Colon (tissue), 2 donors: Measurements from ENCODE around the gene LAMA2.

Source experiments
- FAIRE-seq: peaks from 2 replicates; lab custom pipeline; 2012; peaks lifted over from hg19 to GRCh38; lab: Jason Lieb, UNC
- donor health status: control.
- donor health status: control.

LAMA2 gene

GRCh38 chr6:129492260-129492659 is 609.3 kb downstream of the LAMA2 start:
- FAIRE-seq = no peak

GRCh38 chr6:129493354-129493902 is 610.5 kb downstream of the LAMA2 start:
- FAIRE-seq = no peak

DNA sequence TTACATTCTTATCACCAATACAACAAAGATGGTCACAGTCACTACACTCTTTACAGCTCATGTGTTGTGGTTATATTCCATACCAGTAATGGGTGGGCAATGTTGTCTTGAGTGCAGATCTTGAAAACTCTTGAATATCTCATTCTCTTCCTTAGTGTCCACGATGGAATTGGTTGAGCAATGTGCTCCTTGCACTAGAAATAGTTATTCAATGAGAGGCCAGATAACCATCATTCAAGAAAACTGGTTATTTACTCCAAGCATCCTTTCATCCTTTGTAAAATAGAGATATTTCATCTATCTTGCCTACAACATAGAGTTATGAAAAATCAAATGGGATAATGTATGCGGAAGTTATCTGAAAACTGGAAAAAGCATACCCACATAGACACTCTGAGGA is 611.2 kb downstream of the LAMA2 start:
- FAIRE-seq = no peak

DNA sequence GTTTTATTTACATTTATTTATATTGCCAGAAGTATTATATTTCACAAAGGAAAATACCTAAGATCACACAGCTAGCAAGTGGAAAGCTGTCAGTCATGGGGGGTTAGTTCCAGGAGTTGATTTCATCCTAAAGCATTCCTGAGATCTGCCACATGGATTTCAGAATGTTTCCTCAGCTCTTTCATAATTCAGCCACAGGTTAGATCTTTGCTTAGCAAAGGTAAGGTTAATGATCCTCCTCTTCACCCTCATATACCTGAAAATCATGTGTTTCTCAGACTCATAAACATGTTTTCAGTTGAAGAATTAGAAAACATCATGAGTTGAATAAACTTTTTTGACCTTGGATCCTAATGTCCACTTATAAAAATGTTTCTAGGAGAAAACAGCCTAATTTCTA is 611.6 kb downstream of the LAMA2 start:
- FAIRE-seq = no peak

GRCh38 chr6:129495652-129496051 is 612.7 kb downstream of the LAMA2 start:
- no peak for FAIRE-seq

DNA sequence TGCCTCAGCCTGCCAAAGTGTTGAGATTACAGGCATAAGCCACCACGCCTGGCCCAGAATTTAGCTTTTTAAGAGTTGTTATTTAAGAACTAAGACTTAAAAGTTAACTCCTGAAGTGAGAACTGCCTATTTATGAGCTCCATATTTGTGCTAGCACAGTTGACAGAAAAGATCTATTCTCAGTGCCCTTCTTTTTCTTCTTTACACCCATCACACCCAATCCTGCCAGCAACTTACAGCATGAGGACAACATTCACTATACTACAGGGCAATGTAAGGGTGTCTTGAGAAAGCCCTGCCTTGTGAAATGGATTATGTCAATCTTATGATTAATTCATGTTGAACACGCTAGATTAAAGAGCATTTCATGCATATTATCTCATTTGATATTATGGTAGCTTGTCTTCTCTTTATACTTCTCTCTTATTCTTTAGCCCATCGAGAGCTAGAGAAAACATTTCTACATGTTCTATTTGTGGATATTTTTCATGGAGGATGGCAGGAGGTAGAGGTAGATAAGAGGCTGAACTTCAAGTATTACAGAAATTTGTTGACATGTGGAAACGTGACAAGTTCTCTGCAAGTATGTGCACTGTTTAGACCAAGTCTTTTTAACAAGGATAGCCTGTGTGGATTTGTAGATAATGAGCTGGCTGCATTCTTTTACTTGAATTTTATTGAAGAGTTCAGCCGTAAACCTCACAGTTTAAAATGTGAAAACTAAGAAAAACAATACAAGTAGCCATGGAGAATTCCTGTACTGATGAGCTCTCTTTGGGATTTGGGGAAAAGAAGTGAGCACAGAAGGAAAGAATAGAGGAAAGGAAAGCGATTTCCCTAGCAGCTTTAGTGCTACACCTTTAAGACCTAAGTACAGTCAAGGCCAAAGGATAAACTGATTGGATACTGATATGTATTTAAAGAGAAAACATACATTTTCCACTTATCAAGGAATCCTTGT is 614.8 kb downstream of the LAMA2 start:
- no peak for FAIRE-seq

GRCh38 chr6:129498541-129498940 is 615.6 kb downstream of the LAMA2 start:
- no peak for FAIRE-seq

GRCh38 chr6:129498950-129499842 is 616.3 kb downstream of the LAMA2 start:
- FAIRE-seq = no peak

GRCh38 chr6:129499843-129500219 is 616.9 kb downstream of the LAMA2 start:
- FAIRE-seq = no peak

DNA sequence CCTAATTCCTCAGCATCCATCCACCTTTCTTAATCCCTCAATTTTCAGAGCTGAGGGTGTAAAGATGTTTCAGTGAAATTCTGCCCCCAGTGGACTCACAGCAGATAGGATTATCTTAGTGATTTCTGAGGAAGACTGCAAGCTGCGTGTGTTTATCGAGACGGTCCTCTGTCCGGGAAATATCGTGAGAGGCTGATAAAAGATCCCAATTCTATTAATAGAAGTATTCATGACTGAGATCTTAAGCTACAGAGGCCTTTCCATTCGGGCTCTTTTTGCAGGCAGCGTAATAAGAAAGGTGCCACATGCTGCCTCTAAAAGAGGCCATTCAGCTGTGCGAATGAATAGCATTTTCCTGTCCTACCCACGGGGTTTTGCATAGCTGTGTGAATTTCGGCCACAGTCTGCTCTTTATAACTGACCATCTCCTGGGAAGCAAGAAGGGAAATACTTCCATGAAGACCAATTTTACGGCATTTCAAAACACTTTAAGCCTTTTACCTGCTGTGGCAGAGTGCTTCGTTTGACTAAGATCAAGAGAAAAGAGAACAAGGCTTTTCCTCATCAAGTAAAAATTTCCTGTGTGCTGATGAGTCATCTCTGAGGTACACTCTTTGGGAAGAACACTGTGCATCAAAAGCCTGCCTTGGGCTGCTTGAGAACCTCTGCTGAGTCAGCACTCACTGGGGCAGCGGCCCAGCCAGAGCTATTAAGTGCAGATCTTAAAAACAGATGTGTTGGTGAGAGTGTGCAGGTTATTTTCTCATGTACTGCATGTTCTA is 618.2 kb downstream of the LAMA2 start:
- FAIRE-seq = no peak

GRCh38 chr6:129501740-129502660 is 619.1 kb downstream of the LAMA2 start:
- no peak for FAIRE-seq

- FAIRE-seq = no peak
These were observed 621.5 kb downstream of the LAMA2 start for GRCh38 chr6:129504456-129504855.

GRCh38 chr6:129507059-129507807 is 624.3 kb downstream of the LAMA2 start:
- FAIRE-seq = no peak

- FAIRE-seq = no peak
These were observed 624.9 kb downstream of the LAMA2 start for GRCh38 chr6:129507846-129508245.

DNA sequence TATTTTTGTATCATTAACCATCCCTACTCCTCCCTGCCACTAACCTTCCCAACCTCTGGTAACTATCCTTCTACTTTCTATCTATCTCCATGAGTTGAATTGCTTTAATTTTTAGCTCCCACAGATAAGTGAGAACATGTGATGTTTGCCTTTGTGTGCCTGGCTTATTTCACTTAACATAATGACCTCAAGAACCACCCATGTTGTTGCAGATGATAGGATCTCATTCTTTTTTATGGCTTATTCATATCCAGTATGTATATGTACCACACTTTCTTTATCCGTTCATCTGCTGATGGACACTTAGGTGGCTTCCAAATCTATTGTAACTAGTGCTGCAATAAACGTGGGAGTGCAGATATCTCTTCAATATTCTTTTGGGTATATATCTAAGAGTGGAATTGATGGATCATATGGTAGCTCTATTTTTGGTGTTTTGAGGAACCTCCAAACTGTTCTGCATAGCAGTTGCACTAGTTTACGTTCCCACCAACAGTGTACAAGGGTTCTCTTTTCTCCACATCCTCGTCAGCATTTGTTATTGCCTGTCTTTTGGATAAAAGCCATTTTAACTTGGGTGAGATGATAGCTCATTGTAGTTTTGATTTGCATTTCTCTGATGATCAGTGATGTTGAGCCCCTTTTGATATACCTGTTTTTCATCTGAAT is 625.7 kb downstream of the LAMA2 start:
- FAIRE-seq = no peak

- no peak for FAIRE-seq
These were observed 628.0 kb downstream of the LAMA2 start for GRCh38 chr6:129510950-129511349.

DNA sequence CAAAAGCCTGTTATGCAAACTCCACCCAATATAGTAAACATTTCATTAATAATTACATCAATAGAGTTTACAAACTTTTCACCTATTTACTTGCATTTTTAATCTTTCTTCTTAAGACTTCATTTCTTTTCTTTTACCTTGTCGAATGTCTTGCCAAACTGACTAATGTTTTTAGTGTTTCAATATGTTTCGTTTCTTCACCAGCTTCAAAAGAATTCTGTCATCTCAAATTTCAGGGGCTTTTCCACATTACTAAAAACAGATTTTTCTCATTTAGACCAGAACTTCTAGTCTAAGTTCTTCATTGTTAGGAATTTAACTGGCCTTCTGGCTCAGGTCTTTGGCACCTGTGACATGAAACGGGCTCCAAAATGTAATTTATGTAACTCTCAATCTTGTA is 630.5 kb downstream of the LAMA2 start:
- FAIRE-seq = no peak

DNA sequence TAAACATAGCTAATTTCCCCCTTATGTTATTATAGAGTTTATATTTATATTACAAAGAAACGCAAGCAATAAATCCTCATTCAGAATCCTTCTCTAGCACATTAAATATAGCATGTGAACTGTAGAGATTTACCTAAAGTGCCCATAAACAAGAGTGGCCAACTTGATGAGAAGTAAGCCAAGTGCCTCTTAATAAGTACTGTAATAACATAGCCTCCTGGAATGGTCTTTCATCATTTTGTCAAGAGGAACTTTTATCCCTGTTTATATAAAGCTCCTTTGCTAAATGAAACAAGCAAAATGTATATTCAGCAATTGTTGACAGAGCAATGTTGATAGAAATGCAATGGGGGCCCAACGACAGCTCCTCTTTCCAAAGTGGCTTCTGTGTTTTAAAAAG is 632.1 kb downstream of the LAMA2 start:
- FAIRE-seq = no peak

DNA sequence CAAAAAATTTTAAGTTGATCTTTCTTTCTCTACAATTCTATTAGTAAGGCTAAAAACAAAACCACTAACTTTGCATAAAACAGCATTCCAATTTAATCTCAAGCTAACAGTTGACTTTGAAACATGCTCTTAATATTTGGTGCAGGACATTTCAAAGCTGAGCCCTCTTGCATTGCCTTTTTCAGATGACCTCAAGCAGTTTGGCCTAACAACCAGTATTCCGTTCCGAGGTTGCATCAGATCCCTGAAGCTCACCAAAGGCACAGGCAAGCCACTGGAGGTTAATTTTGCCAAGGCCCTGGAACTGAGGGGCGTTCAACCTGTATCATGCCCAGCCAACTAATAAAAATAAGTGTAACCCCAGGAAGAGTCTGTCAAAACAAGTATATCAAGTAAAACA is 633.1 kb downstream of the LAMA2 start:
- FAIRE-seq = no peak

GRCh38 chr6:129516787-129517186 is 633.8 kb downstream of the LAMA2 start:
- FAIRE-seq = no peak
